SK-N-MC (cell line): ENCODE data around the gene CABS1.

Experiments used
- EZH2 ChIP-seq: fragments of 200-600 bp; sonication (generic); IDR thresholded peaks from one replicate; pipeline ENCODE4 v1.6.1; 2017; ENCODE audit warnings: antibody characterized with exemption
- POLR2AphosphoS5 ChIP-seq: IDR thresholded peaks from 2 replicates; pipeline ENCODE4 v1.6.1; 2012; ENCODE audit warnings: mild to moderate bottlenecking, low read depth, low read length, borderline replicate concordance

DNA sequence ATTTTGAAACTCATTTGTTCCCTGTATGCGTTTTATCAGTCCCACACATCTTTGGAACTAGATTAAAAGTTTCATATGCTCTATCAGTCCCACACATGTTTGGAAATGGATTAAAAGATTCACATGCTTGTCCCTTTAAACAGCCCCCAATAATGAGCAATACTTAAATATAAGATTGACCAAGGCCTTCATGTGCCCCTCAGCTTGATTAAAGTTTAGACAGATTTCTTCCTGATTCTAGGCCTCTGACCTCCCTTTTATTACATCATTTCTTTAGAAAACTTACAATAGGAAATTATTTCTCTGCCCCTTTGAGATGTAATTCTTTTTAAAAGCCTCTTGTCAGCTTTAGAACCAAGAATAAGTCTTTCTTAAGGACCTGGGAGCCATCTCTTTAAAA lies 31.7 kb upstream of the CABS1 start:
- TF ChIP-seq POLR2AphosphoS5 (no peak), EZH2 (no peak)
